GM19372 (cell line): ENCODE measurements around the gene PRDM16.

ENCODE experiments used
- ATAC-seq: cut with Tn5 transposase; IDR thresholded peaks from one replicate; pipeline ENCODE4 v1.9.1; 2021; ENCODE audit warnings: mild to moderate bottlenecking, low read depth, moderate library complexity; ENCODE audit not compliant: unreplicated experiment

The PRDM16 gene

GRCh38 chr1:3442331-3442730 lies 373.3 kb downstream of the PRDM16 start:
- ATAC-seq = no peak

GRCh38 chr1:3442901-3443300 lies 373.9 kb downstream of the PRDM16 start:
- no peak for ATAC-seq

GRCh38 chr1:3443807-3444206 lies 374.8 kb downstream of the PRDM16 start:
- ATAC-seq = no peak

GRCh38 chr1:3444298-3444697 lies 375.3 kb downstream of the PRDM16 start:
- no peak for ATAC-seq

GRCh38 chr1:3444736-3445135 lies 375.7 kb downstream of the PRDM16 start:
- ATAC-seq = no peak

- no peak for ATAC-seq
These were observed 381.3 kb downstream of the PRDM16 start for GRCh38 chr1:3450202-3450863.

GRCh38 chr1:3450983-3451382 lies 382.0 kb downstream of the PRDM16 start:
- ATAC-seq = no peak

GRCh38 chr1:3451994-3452865 lies 383.2 kb downstream of the PRDM16 start:
- ATAC-seq = no peak

GRCh38 chr1:3452866-3453175 lies 383.8 kb downstream of the PRDM16 start:
- no peak for ATAC-seq

GRCh38 chr1:3453203-3453761 lies 384.3 kb downstream of the PRDM16 start:
- no peak for ATAC-seq

- no peak for ATAC-seq
These were observed 385.1 kb downstream of the PRDM16 start, which contains the start of gene ARHGEF16 for GRCh38 chr1:3453891-3454810. TSS of gene ARHGEF16 (plus strand) at chr1:3454665. CDS start at chr1:3463085, 8,420 bp downstream.

- ATAC-seq = no peak
These were observed 386.0 kb downstream of the PRDM16 start for GRCh38 chr1:3454811-3455618.

- no peak for ATAC-seq
These were observed 386.9 kb downstream of the PRDM16 start for GRCh38 chr1:3455670-3456448.

- no peak for ATAC-seq
These were observed 387.5 kb downstream of the PRDM16 start for GRCh38 chr1:3456449-3456963.

GRCh38 chr1:3456964-3457909 lies 388.2 kb downstream of the PRDM16 start:
- no peak for ATAC-seq

GRCh38 chr1:3457910-3458883 lies 389.2 kb downstream of the PRDM16 start:
- ATAC-seq = no peak
